Natural killer cell (primary cell): ENCODE data around the gene SORCS2. TPM values are rescaled to one million over a fixed set of nuclear protein-coding genes. Genes with fewer than 3 reads are reported as not detected.

ENCODE experiments used
- ATAC-seq, 3 donors: fragments of 150-1000 bp in 2 of 3; fragments of 200-7000 bp in 1 of 3; cut with Tn5 transposase; 1 replicate in 1 of 3; 2 replicates in 2 of 3; pipeline ENCODE4 v1.10.0; 2021; ENCODE audit warnings: mild to moderate bottlenecking in 2 of 3, moderate library complexity in 2 of 3
- DNase-seq, 2 donors: peaks; one replicate each; pipeline versions ENCODE4 v3.0.0 to v3.0.0-alpha.2; 2013 to 2021; ENCODE audit warnings: mixed read lengths in 1 of 2
- H3K27ac ChIP-seq: one replicate; pipeline ENCODE4 v1.5.1; 2013; ENCODE audit warnings: mild to moderate bottlenecking, low read length
- H3K27me3 ChIP-seq: one replicate; pipeline ENCODE4 v1.6.1; 2013; ENCODE audit warnings: low read length; ENCODE audit not compliant: control insufficient read depth, insufficient read depth
- H3K36me3 ChIP-seq: one replicate; pipeline ENCODE4 v1.6.1; 2013; ENCODE audit warnings: low read length; ENCODE audit not compliant: control insufficient read depth, insufficient read depth
- H3K4me1 ChIP-seq: one replicate; pipeline ENCODE4 v1.6.1; 2013; ENCODE audit warnings: low read length; ENCODE audit not compliant: control insufficient read depth, insufficient read depth
- H3K4me3 ChIP-seq: one replicate; pipeline ENCODE4 v1.5.1; 2013; ENCODE audit warnings: low read length
- H3K9me3 ChIP-seq: one replicate; pipeline ENCODE4 v1.6.1; 2013; ENCODE audit warnings: low read length; ENCODE audit not compliant: control insufficient read depth, insufficient read depth
- H3K27ac Mint-ChIP-seq, 2 donors: one replicate each; pipeline ENCODE4 v1.8.0; 2022; ENCODE audit warnings: mild to moderate bottlenecking in 2 of 2, mixed read lengths in 2 of 2, moderate library complexity in 1 of 2
- H3K27me3 Mint-ChIP-seq, 2 donors: one replicate each; pipeline ENCODE4 v1.8.0; 2022; ENCODE audit warnings: low read depth in 2 of 2, mixed read lengths in 2 of 2
- H3K36me3 Mint-ChIP-seq: one replicate; pipeline ENCODE4 v1.8.0; 2022; ENCODE audit warnings: mixed read lengths
- H3K4me1 Mint-ChIP-seq, 2 donors: one replicate each; pipeline ENCODE4 v1.8.0; 2022; ENCODE audit warnings: mixed read lengths in 2 of 2
- H3K4me3 Mint-ChIP-seq: one replicate; pipeline ENCODE4 v1.8.0; 2022; ENCODE audit warnings: mild to moderate bottlenecking, moderate library complexity, mixed read lengths
- H3K9me3 Mint-ChIP-seq, 2 donors: one replicate each; pipeline ENCODE4 v1.8.0; 2022; ENCODE audit warnings: mixed read lengths in 2 of 2
- CTCF ChIP-seq: fragments of 200-600 bp; IDR thresholded peaks from one replicate; pipeline ENCODE4 v1.8.0; 2022; ENCODE audit warnings: antibody characterized with exemption
- WGBS: methylation state at CpG from one replicate; pipeline ENCODE4 v1.1.7; 2013; ENCODE audit warnings: missing lambda C conversion rate; ENCODE audit not compliant: insufficient coverage; 5-methylcytosine and 5-hydroxymethylcytosine counted together
- intact Hi-C: fragments of 100-400 bp; cut with micrococcal nuclease; formaldehyde crosslinking; loops from one replicate; pipeline ENCODE4 v1.14.2; 2022
- total RNA-seq, 4 donors: library from RNA; stranded (reverse); fragments of 120-200 nt in 1 of 4; gene quantifications; one replicate each; pipeline versions ENCODE4 v1.2.3 to v1.2.4, GENCODE V29; 2013 to 2022

SORCS2 gene
- total RNA-seq, 3 donors from 2014 or later (not counting 1 experiment from before 2014, with no cell fraction given): 1.2 to 2.5 (median 1.4) TPM

- peaks cover 17 to 29% of the 10 kb centered on the region in 2 donors for H3K27me3 Mint-ChIP-seq
- no peaks in the 10 kb centered on the region for H3K36me3 ChIP-seq
- H3K27ac Mint-ChIP-seq: no peak overlapping the region
- no peak overlapping the region for H3K4me3 Mint-ChIP-seq
- no peaks in the 10 kb centered on the region for H3K9me3 Mint-ChIP-seq
- H3K4me1 ChIP-seq: peaks cover 9% of the 10 kb centered on the region
- DNase-seq (no peak), ATAC-seq (no peak)
- no peaks in the 10 kb centered on the region for H3K27me3 ChIP-seq
- intact Hi-C loops: no loop called here
- no peak overlapping the region for H3K4me3 ChIP-seq
- H3K36me3 Mint-ChIP-seq: no peaks in the 10 kb centered on the region
- H3K4me1 Mint-ChIP-seq: peaks cover 13 to 15% of the 10 kb centered on the region in 2 donors
- TF ChIP-seq CTCF: no peak
- H3K27ac ChIP-seq: no peak overlapping the region
- 88% methylated on average over 7 of the region's 10 CpGs for WGBS
- no peaks in the 10 kb centered on the region for H3K9me3 ChIP-seq
These were observed 6.8 kb upstream of the SORCS2 start for GRCh38 chr4:7185487-7186030.

GRCh38 chr4:7186031-7186430, 6.3 kb upstream of the SORCS2 start:
- no peak overlapping the region for H3K27ac Mint-ChIP-seq
- DNase-seq (no peak), ATAC-seq (peak in 1 of 3 donors; percentile 41)
- peaks cover 13 to 15% of the 10 kb centered on the region in 2 donors for H3K4me1 Mint-ChIP-seq
- intact Hi-C loops: no loop called here
- no peaks in the 10 kb centered on the region for H3K9me3 ChIP-seq
- 50% methylated on average over 8 of the region's 9 CpGs for WGBS
- peaks cover 9% of the 10 kb centered on the region for H3K4me1 ChIP-seq
- no peaks in the 10 kb centered on the region for H3K9me3 Mint-ChIP-seq
- no peak overlapping the region for H3K4me3 Mint-ChIP-seq
- no peak overlapping the region for H3K4me3 ChIP-seq
- H3K27ac ChIP-seq: no peak overlapping the region
- H3K36me3 ChIP-seq: no peaks in the 10 kb centered on the region
- no peaks in the 10 kb centered on the region for H3K36me3 Mint-ChIP-seq
- no peak for TF ChIP-seq CTCF
- H3K27me3 Mint-ChIP-seq: peaks cover 18 to 29% of the 10 kb centered on the region in 2 donors
- no peaks in the 10 kb centered on the region for H3K27me3 ChIP-seq

- H3K4me1 Mint-ChIP-seq: peaks cover 13 to 15% of the 10 kb centered on the region in 2 donors
- H3K27me3 Mint-ChIP-seq: peaks cover 18 to 29% of the 10 kb centered on the region in 2 donors
- H3K27ac ChIP-seq: no peak overlapping the region
- WGBS: 75% methylated on average over 15 of the region's 15 CpGs
- intact Hi-C loops: no loop called here
- peaks cover 9% of the 10 kb centered on the region for H3K4me1 ChIP-seq
- H3K36me3 Mint-ChIP-seq: no peaks in the 10 kb centered on the region
- no peaks in the 10 kb centered on the region for H3K9me3 ChIP-seq
- H3K4me3 Mint-ChIP-seq: no peak overlapping the region
- H3K27me3 ChIP-seq: peaks cover 3% of the 10 kb centered on the region
- no peak for TF ChIP-seq CTCF
- no peaks in the 10 kb centered on the region for H3K36me3 ChIP-seq
- H3K9me3 Mint-ChIP-seq: no peaks in the 10 kb centered on the region
- ATAC-seq: no peak
- no peak for DNase-seq
- H3K27ac Mint-ChIP-seq: no peak overlapping the region
- no peak overlapping the region for H3K4me3 ChIP-seq
These were observed 5.7 kb upstream of the SORCS2 start for GRCh38 chr4:7186516-7187167.
